ENCODE measurements around the gene ARHGAP22.

ARHGAP22 gene

GRCh38 chr10:48452879-48453412 lies 151.9 kb downstream of the ARHGAP22 start:
- Histone ChIP-seq H3K27ac (ENCODE audit: insufficient read depth, low read length, poor library complexity, severe bottlenecking) (no peak overlapping the region), H3K27me3 (replicated peaks; ENCODE audit: control insufficient read depth, insufficient read depth, low read length, poor library complexity, severe bottlenecking) (no peaks in the 10 kb centered on the region), H3K36me3 (ENCODE audit: control insufficient read depth, insufficient read depth, low read length) (no peaks in the 10 kb centered on the region), H3K4me3 (ENCODE audit: insufficient read depth, low read depth, low read length, poor library complexity, severe bottlenecking) (no peak overlapping the region), H3K9me3 (ENCODE audit: control insufficient read depth, low read length) (no peaks in the 10 kb centered on the region), H3K4me1 (ENCODE audit: control insufficient read depth, insufficient read depth, low read length, poor library complexity, severe bottlenecking) (no peaks in the 10 kb centered on the region)
- no peak for DNase-seq

- Histone ChIP-seq H3K9me3 (ENCODE audit: control insufficient read depth, low read length) (no peaks in the 10 kb centered on the region), H3K36me3 (ENCODE audit: control insufficient read depth, insufficient read depth, low read length) (no peaks in the 10 kb centered on the region), H3K27me3 (replicated peaks; ENCODE audit: control insufficient read depth, insufficient read depth, low read length, poor library complexity, severe bottlenecking) (no peaks in the 10 kb centered on the region), H3K4me1 (ENCODE audit: control insufficient read depth, insufficient read depth, low read length, poor library complexity, severe bottlenecking) (no peaks in the 10 kb centered on the region), H3K27ac (ENCODE audit: insufficient read depth, low read length, poor library complexity, severe bottlenecking) (no peak overlapping the region), H3K4me3 (ENCODE audit: insufficient read depth, low read depth, low read length, poor library complexity, severe bottlenecking) (no peak overlapping the region)
- no peak for DNase-seq
Measured at GRCh38 chr10:48451969-48452878, 152.6 kb downstream of the ARHGAP22 start.

GRCh38 chr10:48450741-48451466 lies 154.0 kb downstream of the ARHGAP22 start:
- no peak for DNase-seq
- no peak overlapping the region for H3K27ac ChIP-seq (ENCODE audit: insufficient read depth, low read length, poor library complexity, severe bottlenecking)
- no peaks in the 10 kb centered on the region for H3K36me3 ChIP-seq (ENCODE audit: control insufficient read depth, insufficient read depth, low read length)
- H3K9me3 ChIP-seq (ENCODE audit: control insufficient read depth, low read length), result no peaks in the 10 kb centered on the region
- no peaks in the 10 kb centered on the region for H3K4me1 ChIP-seq (ENCODE audit: control insufficient read depth, insufficient read depth, low read length, poor library complexity, severe bottlenecking)
- H3K27me3 ChIP-seq (replicated peaks; ENCODE audit: control insufficient read depth, insufficient read depth, low read length, poor library complexity, severe bottlenecking), result no peaks in the 10 kb centered on the region
- H3K4me3 ChIP-seq (ENCODE audit: insufficient read depth, low read depth, low read length, poor library complexity, severe bottlenecking), result no peak overlapping the region

- H3K36me3 ChIP-seq (ENCODE audit: control insufficient read depth, insufficient read depth, low read length), result no peaks in the 10 kb centered on the region
Measured at GRCh38 chr10:48450233-48450740, 154.6 kb downstream of the ARHGAP22 start.

GRCh38 chr10:48449501-48450232 lies 155.2 kb downstream of the ARHGAP22 start:
- DNase-seq, result no peak
- Histone ChIP-seq H3K4me3 (ENCODE audit: insufficient read depth, low read depth, low read length, poor library complexity, severe bottlenecking) (no peak overlapping the region), H3K27me3 (replicated peaks; ENCODE audit: control insufficient read depth, insufficient read depth, low read length, poor library complexity, severe bottlenecking) (no peaks in the 10 kb centered on the region), H3K27ac (ENCODE audit: insufficient read depth, low read length, poor library complexity, severe bottlenecking) (no peak overlapping the region), H3K36me3 (ENCODE audit: control insufficient read depth, insufficient read depth, low read length) (no peaks in the 10 kb centered on the region), H3K4me1 (ENCODE audit: control insufficient read depth, insufficient read depth, low read length, poor library complexity, severe bottlenecking) (no peaks in the 10 kb centered on the region), H3K9me3 (ENCODE audit: control insufficient read depth, low read length) (no peaks in the 10 kb centered on the region)

More at GRCh38 chr10:48450233-48450740, 154.6 kb downstream of the ARHGAP22 start:
- Histone ChIP-seq H3K9me3 (ENCODE audit: control insufficient read depth, low read length) (no peaks in the 10 kb centered on the region), H3K27me3 (replicated peaks; ENCODE audit: control insufficient read depth, insufficient read depth, low read length, poor library complexity, severe bottlenecking) (no peaks in the 10 kb centered on the region), H3K27ac (ENCODE audit: insufficient read depth, low read length, poor library complexity, severe bottlenecking) (no peak overlapping the region), H3K4me3 (ENCODE audit: insufficient read depth, low read depth, low read length, poor library complexity, severe bottlenecking) (no peak overlapping the region), H3K4me1 (ENCODE audit: control insufficient read depth, insufficient read depth, low read length, poor library complexity, severe bottlenecking) (no peaks in the 10 kb centered on the region)
- no peak for DNase-seq

- Histone ChIP-seq H3K4me3 (ENCODE audit: insufficient read depth, low read depth, low read length, poor library complexity, severe bottlenecking) (no peak overlapping the region), H3K9me3 (ENCODE audit: control insufficient read depth, low read length) (no peaks in the 10 kb centered on the region), H3K27me3 (replicated peaks; ENCODE audit: control insufficient read depth, insufficient read depth, low read length, poor library complexity, severe bottlenecking) (no peaks in the 10 kb centered on the region), H3K36me3 (ENCODE audit: control insufficient read depth, insufficient read depth, low read length) (no peaks in the 10 kb centered on the region), H3K4me1 (ENCODE audit: control insufficient read depth, insufficient read depth, low read length, poor library complexity, severe bottlenecking) (no peaks in the 10 kb centered on the region), H3K27ac (ENCODE audit: insufficient read depth, low read length, poor library complexity, severe bottlenecking) (no peak overlapping the region)
- no peak for DNase-seq
Measured at GRCh38 chr10:48448796-48449195, 156.1 kb downstream of the ARHGAP22 start.

- H3K36me3 ChIP-seq (ENCODE audit: control insufficient read depth, insufficient read depth, low read length), result no peaks in the 10 kb centered on the region
Measured at GRCh38 chr10:48447356-48448215, 157.3 kb downstream of the ARHGAP22 start.

GRCh38 chr10:48446785-48447184 lies 158.1 kb downstream of the ARHGAP22 start:
- no peaks in the 10 kb centered on the region for H3K27me3 ChIP-seq (replicated peaks; ENCODE audit: control insufficient read depth, insufficient read depth, low read length, poor library complexity, severe bottlenecking)
- H3K9me3 ChIP-seq (ENCODE audit: control insufficient read depth, low read length), result no peaks in the 10 kb centered on the region
- no peaks in the 10 kb centered on the region for H3K4me1 ChIP-seq (ENCODE audit: control insufficient read depth, insufficient read depth, low read length, poor library complexity, severe bottlenecking)
- H3K36me3 ChIP-seq (ENCODE audit: control insufficient read depth, insufficient read depth, low read length), result no peaks in the 10 kb centered on the region
- DNase-seq, result no peak
- no peak overlapping the region for H3K27ac ChIP-seq (ENCODE audit: insufficient read depth, low read length, poor library complexity, severe bottlenecking)
- no peak overlapping the region for H3K4me3 ChIP-seq (ENCODE audit: insufficient read depth, low read depth, low read length, poor library complexity, severe bottlenecking)

More at GRCh38 chr10:48447356-48448215, 157.3 kb downstream of the ARHGAP22 start:
- Histone ChIP-seq H3K9me3 (ENCODE audit: control insufficient read depth, low read length) (no peaks in the 10 kb centered on the region), H3K27me3 (replicated peaks; ENCODE audit: control insufficient read depth, insufficient read depth, low read length, poor library complexity, severe bottlenecking) (no peaks in the 10 kb centered on the region), H3K4me1 (ENCODE audit: control insufficient read depth, insufficient read depth, low read length, poor library complexity, severe bottlenecking) (no peaks in the 10 kb centered on the region), H3K4me3 (ENCODE audit: insufficient read depth, low read depth, low read length, poor library complexity, severe bottlenecking) (no peak overlapping the region), H3K27ac (ENCODE audit: insufficient read depth, low read length, poor library complexity, severe bottlenecking) (no peak overlapping the region)
- DNase-seq, result no peak

GRCh38 chr10:48445932-48446331 lies 158.9 kb downstream of the ARHGAP22 start:
- H3K27ac ChIP-seq (ENCODE audit: insufficient read depth, low read length, poor library complexity, severe bottlenecking), result no peak overlapping the region
- H3K4me3 ChIP-seq (ENCODE audit: insufficient read depth, low read depth, low read length, poor library complexity, severe bottlenecking), result no peak overlapping the region
- H3K9me3 ChIP-seq (ENCODE audit: control insufficient read depth, low read length), result no peaks in the 10 kb centered on the region
- H3K27me3 ChIP-seq (replicated peaks; ENCODE audit: control insufficient read depth, insufficient read depth, low read length, poor library complexity, severe bottlenecking), result no peaks in the 10 kb centered on the region
- no peak for DNase-seq
- H3K4me1 ChIP-seq (ENCODE audit: control insufficient read depth, insufficient read depth, low read length, poor library complexity, severe bottlenecking), result no peaks in the 10 kb centered on the region
- no peaks in the 10 kb centered on the region for H3K36me3 ChIP-seq (ENCODE audit: control insufficient read depth, insufficient read depth, low read length)

All from effector memory CD4-positive, alpha-beta T cell (primary cell).